Chondrocyte (in vitro differentiated cells): ENCODE measurements around the gene EPB41L2. TPM values are rescaled to one million over a fixed set of nuclear protein-coding genes. Genes with fewer than 3 reads are reported as not detected.
A peak's percentile ranks its signal among the peaks of the same experiment; 100 is the strongest.

ENCODE experiments used
- DNase-seq: peaks from one replicate; pipeline ENCODE4 v3.0.0; 2021; ENCODE audit warnings: mixed read lengths, low spot score
- H3K27ac Mint-ChIP-seq: one replicate; pipeline ENCODE4 v1.8.0; 2021; ENCODE audit warnings: mild to moderate bottlenecking, moderate library complexity, mixed read lengths; ENCODE audit not compliant: unreplicated experiment
- H3K27me3 Mint-ChIP-seq: 2 replicates; pipeline ENCODE4 v1.8.0; 2021; ENCODE audit warnings: low read depth, mixed read lengths
- H3K36me3 Mint-ChIP-seq: 2 replicates; pipeline ENCODE4 v1.8.0; 2021; ENCODE audit warnings: low read depth, mixed read lengths
- H3K4me1 Mint-ChIP-seq: 2 replicates; pipeline ENCODE4 v1.8.0; 2021; ENCODE audit warnings: low read depth, mild to moderate bottlenecking, mixed read lengths
- H3K4me3 Mint-ChIP-seq: one replicate; pipeline ENCODE4 v1.8.0; 2021; ENCODE audit warnings: mild to moderate bottlenecking, moderate library complexity, mixed read lengths; ENCODE audit not compliant: unreplicated experiment
- H3K9me3 Mint-ChIP-seq: 2 replicates; pipeline ENCODE4 v1.8.0; 2021; ENCODE audit warnings: low read depth, mixed read lengths
- CTCF ChIP-seq: fragments of 200-600 bp; sonication (generic); IDR thresholded peaks from 2 replicates; pipeline ENCODE4 v1.5.0; 2021; ENCODE audit warnings: antibody characterized with exemption, mild to moderate bottlenecking, moderate library complexity
- total RNA-seq: library from RNA; stranded (reverse); gene quantifications from 3 replicates; pipeline ENCODE4 v1.2.1, GENCODE V29; 2021

The EPB41L2 gene
- total RNA-seq, 1 donor from 2014 or later: 65.8 TPM

DNA sequence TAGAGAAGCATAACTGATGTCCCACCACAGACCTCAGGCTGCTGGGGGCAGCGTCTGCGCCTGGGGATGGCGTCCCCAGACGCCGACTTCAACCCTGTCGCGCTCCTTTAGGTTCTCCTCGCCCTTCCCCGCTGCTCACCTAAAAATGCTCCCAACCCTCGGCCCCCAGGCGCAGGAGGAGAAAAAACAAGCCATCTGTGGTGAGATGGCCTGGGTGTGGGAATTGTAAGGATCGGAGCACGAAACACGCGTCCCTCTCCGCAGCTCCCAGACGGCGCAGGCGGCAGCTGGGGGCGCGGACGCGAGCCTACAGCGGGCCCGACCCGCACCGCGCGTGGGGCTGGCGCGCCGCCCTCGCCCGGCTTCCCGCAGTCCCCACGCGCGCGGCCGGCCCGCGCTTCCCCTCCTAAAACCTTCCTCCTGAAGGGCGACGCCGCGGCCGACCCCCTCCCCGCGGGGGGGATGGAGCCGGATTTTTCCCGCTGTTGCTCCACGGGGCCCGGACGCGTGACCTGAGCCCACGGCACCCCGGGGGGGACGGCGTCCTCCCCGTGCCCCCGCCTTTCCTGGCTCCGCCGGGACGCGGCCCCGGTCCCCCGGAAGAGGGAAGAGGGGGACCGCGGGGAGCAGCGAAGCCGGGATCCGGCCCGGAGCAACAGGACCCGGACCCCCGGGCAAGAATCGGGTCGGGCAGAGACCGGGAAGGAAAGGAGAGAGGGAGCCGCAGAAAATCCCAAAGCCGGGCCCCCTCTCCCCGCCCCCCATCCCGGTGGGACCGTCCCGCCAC, 611 bp downstream of the EPB41L2 start:
- H3K27ac Mint-ChIP-seq: peak overlapping the region; percentile 84
- peaks cover 1% of the 10 kb centered on the region for H3K36me3 Mint-ChIP-seq
- H3K4me3 Mint-ChIP-seq: peak overlapping the region; percentile 83
- H3K27me3 Mint-ChIP-seq: no peaks in the 10 kb centered on the region
- peaks cover 45% of the 10 kb centered on the region for H3K4me1 Mint-ChIP-seq
- TF ChIP-seq CTCF: no peak
- DNase-seq: no peak
- no peaks in the 10 kb centered on the region for H3K9me3 Mint-ChIP-seq

DNA sequence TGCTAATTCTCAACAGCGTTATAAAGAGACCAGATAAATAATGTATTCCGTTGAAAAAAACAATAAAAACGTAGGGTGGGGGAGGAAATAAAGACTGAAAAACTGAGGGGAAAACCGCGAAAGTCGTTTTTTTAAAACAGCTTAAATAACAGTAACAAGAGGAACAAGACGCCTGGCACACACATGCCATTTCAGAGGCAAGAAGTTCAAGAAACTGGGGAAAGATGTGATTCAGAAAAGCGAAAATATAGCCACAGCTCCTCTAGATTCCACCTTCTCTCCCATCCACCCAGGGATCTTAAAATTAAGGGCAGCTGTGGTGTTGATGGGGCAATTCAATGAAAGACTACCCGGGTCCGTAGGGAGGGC, 1.3 kb downstream of the EPB41L2 start:
- DNase-seq: no peak

GRCh38 chr6:131061041-131061750, 1.8 kb downstream of the EPB41L2 start:
- H3K27ac Mint-ChIP-seq: peak overlapping the region; percentile 34
- no peaks in the 10 kb centered on the region for H3K27me3 Mint-ChIP-seq
- DNase-seq: no peak
- H3K9me3 Mint-ChIP-seq: peaks cover 3% of the 10 kb centered on the region
- H3K36me3 Mint-ChIP-seq: peaks cover 3% of the 10 kb centered on the region
- no peak for TF ChIP-seq CTCF
- H3K4me3 Mint-ChIP-seq: peak overlapping the region; percentile 83
- H3K4me1 Mint-ChIP-seq: peaks cover 45% of the 10 kb centered on the region

More for the DNA sequence above, 1.3 kb downstream of the EPB41L2 start:
- Mint-ChIP-seq H3K27ac (peak overlapping the region; percentile 34), H3K4me3 (peak overlapping the region; percentile 83), H3K27me3 (no peaks in the 10 kb centered on the region), H3K9me3 (peaks cover under 1% of the 10 kb centered on the region), H3K4me1 (peaks cover 45% of the 10 kb centered on the region), H3K36me3 (peaks cover 2% of the 10 kb centered on the region)
- no peak for TF ChIP-seq CTCF

DNA sequence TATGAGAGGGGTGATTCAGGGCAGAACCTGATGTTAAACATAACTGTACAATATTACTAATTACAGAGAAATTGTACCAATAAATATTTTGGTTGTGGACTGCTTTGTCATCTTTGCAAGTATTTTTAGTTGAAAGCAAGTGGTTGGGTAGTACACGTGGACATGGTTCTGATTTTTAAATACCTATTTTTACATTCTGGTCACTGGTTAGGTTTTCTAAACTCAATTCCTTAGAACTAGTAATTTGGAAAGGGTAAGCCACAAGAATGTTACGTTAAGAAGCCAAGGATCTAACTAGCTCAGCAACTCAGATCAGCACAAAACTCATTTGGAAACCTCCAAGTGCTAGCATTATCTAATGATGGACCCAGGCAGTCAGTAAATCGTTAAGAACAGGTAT, 2.7 kb downstream of the EPB41L2 start:
- Mint-ChIP-seq H3K27ac (peak overlapping the region; percentile 34), H3K9me3 (peaks cover 3% of the 10 kb centered on the region), H3K4me3 (peak overlapping the region; percentile 6), H3K4me1 (peaks cover 45% of the 10 kb centered on the region), H3K36me3 (peaks cover 4% of the 10 kb centered on the region), H3K27me3 (no peaks in the 10 kb centered on the region)
- no peak for DNase-seq
- TF ChIP-seq CTCF: no peak

DNA sequence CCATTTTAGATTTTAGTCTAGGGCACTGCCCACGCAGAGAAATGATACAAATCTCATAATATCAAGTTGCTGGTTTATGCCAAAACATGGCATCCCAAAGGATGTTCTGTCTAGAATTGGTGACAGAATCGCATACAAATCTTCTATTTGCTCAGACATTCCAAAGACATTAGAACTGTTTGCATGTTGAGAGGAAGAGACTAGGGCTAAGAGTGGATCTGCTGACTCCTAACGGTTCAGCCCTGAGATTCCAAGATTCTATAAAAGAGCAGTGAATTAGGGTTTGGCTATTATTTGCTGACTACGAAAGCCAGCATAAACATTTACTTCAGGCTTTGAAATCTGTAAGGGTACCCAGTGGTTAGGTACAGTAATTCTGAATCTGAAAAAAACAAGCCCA, 3.6 kb downstream of the EPB41L2 start:
- peak overlapping the region; percentile 25 for H3K4me3 Mint-ChIP-seq
- H3K9me3 Mint-ChIP-seq: peaks cover 9% of the 10 kb centered on the region
- peak; percentile 71 for TF ChIP-seq CTCF
- peak overlapping the region; percentile 34 for H3K27ac Mint-ChIP-seq
- H3K27me3 Mint-ChIP-seq: no peaks in the 10 kb centered on the region
- peaks cover 45% of the 10 kb centered on the region for H3K4me1 Mint-ChIP-seq
- peaks cover 11% of the 10 kb centered on the region for H3K36me3 Mint-ChIP-seq
- DNase-seq: no peak
